H9 (cell line): ENCODE results near the gene NPAS3. TPM values are rescaled to one million over a fixed set of nuclear protein-coding genes. Genes with fewer than 3 reads are reported as not detected.

Source experiments
- DNase-seq: peaks from one replicate; pipeline ENCODE4 v3.0.0-alpha.2; 2017
- H2AFZ ChIP-seq: one replicate; pipeline ENCODE4 v1.6.1; 2013; ENCODE audit warnings: mild to moderate bottlenecking, low read length, control low read depth, moderate library complexity
- H2AK5ac ChIP-seq: 2 replicates; pipeline ENCODE4 v1.6.1; 2013; ENCODE audit warnings: low read length, control low read depth, mixed read lengths; ENCODE audit not compliant: insufficient read length
- H2BK120ac ChIP-seq: one replicate; pipeline ENCODE4 v1.6.1; 2013; ENCODE audit warnings: low read depth, mild to moderate bottlenecking, low read length, control low read depth, inconsistent platforms; ENCODE audit not compliant: poor library complexity, severe bottlenecking
- H2BK12ac ChIP-seq: 2 replicates; pipeline ENCODE4 v1.6.1; 2013; ENCODE audit warnings: low read length, control low read depth, mixed read lengths, low read depth; ENCODE audit not compliant: insufficient read length
- H2BK15ac ChIP-seq: 2 replicates; pipeline ENCODE4 v1.6.1; 2013; ENCODE audit warnings: low read depth, low read length, control low read depth
- H2BK20ac ChIP-seq: one replicate; pipeline ENCODE4 v1.6.1; 2013; ENCODE audit warnings: low read depth, mild to moderate bottlenecking, low read length, control low read depth, inconsistent platforms; ENCODE audit not compliant: poor library complexity, severe bottlenecking
- H2BK5ac ChIP-seq: 2 replicates; pipeline ENCODE4 v1.6.1; 2013; ENCODE audit warnings: low read length, control low read depth, mixed read lengths; ENCODE audit not compliant: insufficient read length
- H3K14ac ChIP-seq: 2 replicates; pipeline ENCODE4 v1.6.1; 2013; ENCODE audit warnings: low read length, control low read depth; ENCODE audit not compliant: insufficient read depth
- H3K18ac ChIP-seq: 2 replicates; pipeline ENCODE4 v1.6.1; 2013; ENCODE audit warnings: low read depth, mild to moderate bottlenecking, mixed read lengths, low read length, control low read depth; ENCODE audit not compliant: insufficient read length
- H3K23ac ChIP-seq: 2 replicates; pipeline ENCODE4 v1.6.1; 2013; ENCODE audit warnings: low read length, control low read depth, mixed read lengths, low read depth; ENCODE audit not compliant: insufficient read length
- H3K23me2 ChIP-seq: 2 replicates; pipeline ENCODE4 v1.6.1; 2013; ENCODE audit warnings: low read depth, mild to moderate bottlenecking, mixed read lengths, low read length, control low read depth; ENCODE audit not compliant: insufficient read length, poor library complexity, severe bottlenecking
- H3K27ac ChIP-seq: 2 replicates; pipeline ENCODE4 v1.5.1; 2013; ENCODE audit warnings: low read length, control low read depth, mixed read lengths, low read depth; ENCODE audit not compliant: insufficient read length
- H3K27me3 ChIP-seq: 2 replicates; pipeline ENCODE4 v1.6.1; 2013; ENCODE audit warnings: low read length, control low read depth, inconsistent platforms; ENCODE audit not compliant: insufficient read depth
- H3K4ac ChIP-seq: 2 replicates; pipeline ENCODE4 v1.6.1; 2013; ENCODE audit warnings: low read depth, mild to moderate bottlenecking, control low read depth, inconsistent platforms, low read length, moderate library complexity
- H3K4me1 ChIP-seq: 2 replicates; pipeline ENCODE4 v1.6.1; 2013; ENCODE audit warnings: low read length, control low read depth, inconsistent platforms; ENCODE audit not compliant: insufficient read depth
- H3K4me2 ChIP-seq: 2 replicates; pipeline ENCODE4 v1.6.1; 2013; ENCODE audit warnings: low read length, control low read depth, mixed read lengths; ENCODE audit not compliant: insufficient read length, insufficient read depth
- H3K56ac ChIP-seq: 2 replicates; pipeline ENCODE4 v1.6.1; 2013; ENCODE audit warnings: low read depth, mild to moderate bottlenecking, mixed read lengths, low read length, control low read depth; ENCODE audit not compliant: insufficient read length
- H3K79me1 ChIP-seq: 2 replicates; pipeline ENCODE4 v1.6.1; 2013; ENCODE audit warnings: low read depth, mild to moderate bottlenecking, moderate library complexity, low read length, control low read depth, inconsistent platforms; ENCODE audit not compliant: insufficient read depth, poor library complexity, severe bottlenecking
- H3K79me2 ChIP-seq: 2 replicates; pipeline ENCODE4 v1.6.1; 2013; ENCODE audit warnings: low read length, control low read depth, inconsistent platforms; ENCODE audit not compliant: insufficient read depth
- H3K9ac ChIP-seq: 2 replicates; pipeline ENCODE4 v1.6.1; 2013; ENCODE audit warnings: low read length, control low read depth, mixed read lengths; ENCODE audit not compliant: insufficient read length; ENCODE audit errors: extremely low read depth
- H3K9me3 ChIP-seq: one replicate; pipeline ENCODE4 v1.6.1; 2013; ENCODE audit warnings: low read depth, low read length, inconsistent platforms; ENCODE audit not compliant: control insufficient read depth
- H3T11ph ChIP-seq: one replicate; pipeline ENCODE4 v1.6.1; 2013; ENCODE audit warnings: mild to moderate bottlenecking, low read length, control low read depth, inconsistent platforms
- H4K20me1 ChIP-seq: one replicate; pipeline ENCODE4 v1.6.1; 2013; ENCODE audit not compliant: control insufficient read depth, insufficient read length, insufficient read depth
- H4K5ac ChIP-seq: 2 replicates; pipeline ENCODE4 v1.6.1; 2013; ENCODE audit warnings: low read depth, mild to moderate bottlenecking, mixed read lengths, low read length, control low read depth; ENCODE audit not compliant: insufficient read length
- H4K8ac ChIP-seq: replicated peaks from 2 replicates; pipeline ENCODE4 v1.6.1; 2013; ENCODE audit warnings: low read length, control low read depth, mixed read lengths, low read depth; ENCODE audit not compliant: insufficient read length
- H4K91ac ChIP-seq: 2 replicates; pipeline ENCODE4 v1.6.1; 2013; ENCODE audit warnings: low read depth, mild to moderate bottlenecking, moderate library complexity, mixed read lengths, low read length, control low read depth; ENCODE audit not compliant: insufficient read length
- H3K27ac Mint-ChIP-seq, 3 experiments: 2 replicates in 2 of 3; 3 replicates in 1 of 3; pipeline ENCODE4 v1.8.0; 2020 to 2021; ENCODE audit warnings: mixed read lengths in 3 of 3, mild to moderate bottlenecking in 1 of 3, moderate library complexity in 1 of 3
- H3K27me3 Mint-ChIP-seq: 2 replicates; pipeline ENCODE4 v1.8.0; 2021; ENCODE audit warnings: low read depth, mild to moderate bottlenecking, moderate library complexity, mixed read lengths
- H3K36me3 Mint-ChIP-seq, 3 experiments: 2 replicates in 2 of 3; 3 replicates in 1 of 3; pipeline ENCODE4 v1.8.0; 2020 to 2021; ENCODE audit warnings: low read depth in 3 of 3, mixed read lengths in 3 of 3; ENCODE audit not compliant: insufficient read depth in 1 of 3
- H3K4me1 Mint-ChIP-seq, 2 experiments: 2 replicates each; pipeline ENCODE4 v1.8.0; 2020; ENCODE audit warnings: mixed read lengths in 2 of 2
- H3K4me3 Mint-ChIP-seq, 2 experiments: 2 replicates in 1 of 2; 3 replicates in 1 of 2; pipeline ENCODE4 v1.8.0; 2020 to 2021; ENCODE audit warnings: mild to moderate bottlenecking in 2 of 2, mixed read lengths in 2 of 2, moderate library complexity in 1 of 2
- H3K9me3 Mint-ChIP-seq, 2 experiments: 2 replicates in 1 of 2; 3 replicates in 1 of 2; pipeline ENCODE4 v1.8.0; 2020; ENCODE audit warnings: mild to moderate bottlenecking in 2 of 2, mixed read lengths in 2 of 2, moderate library complexity in 1 of 2
- CTCF ChIP-seq: fragments of 200-600 bp; sonication (generic); conservative IDR thresholded peaks from 3 replicates; pipeline ENCODE4 v1.8.0; 2021; ENCODE audit warnings: antibody characterized with exemption, mild to moderate bottlenecking
- WGBS: extraction: QIAGEN DNeasy Blood & Tissue Kit; methylation state at CpG from one replicate; pipeline ENCODE4 v1.1.7; 2013; ENCODE audit warnings: missing lambda C conversion rate, low lambda C conversion rate, mixed read lengths; ENCODE audit not compliant: insufficient read length; ENCODE audit errors: extremely low coverage; 5-methylcytosine and 5-hydroxymethylcytosine counted together
- total RNA-seq: library from RNA; stranded (reverse); gene quantifications from 2 replicates; pipeline ENCODE4 v1.2.1, GENCODE V29; 2021

NPAS3 gene
- total RNA-seq, 1 experiment from 2014 or later: 0.17 TPM

GRCh38 chr14:33165926-33166289, 227.2 kb downstream of the NPAS3 start:
- no peaks in the 10 kb centered on the region for H3K79me1 ChIP-seq
- H4K91ac ChIP-seq: no peak overlapping the region
- H3K27ac ChIP-seq: no peak overlapping the region
- H3K4me1 ChIP-seq: peaks cover 2% of the 10 kb centered on the region; the same call in 1 of the 2 replicates
- no peak overlapping the region for H2BK15ac ChIP-seq
- no peaks in the 10 kb centered on the region for H3K9me3 Mint-ChIP-seq
- no peaks in the 10 kb centered on the region for H3K27me3 Mint-ChIP-seq
- DNase-seq: no peak
- H2BK120ac ChIP-seq: no peak overlapping the region
- no peaks in the 10 kb centered on the region for H3K79me2 ChIP-seq
- H3T11ph ChIP-seq: no peak overlapping the region
- no peaks in the 10 kb centered on the region for H3K9me3 ChIP-seq
- H3K9ac ChIP-seq: no peak overlapping the region
- no peaks in the 10 kb centered on the region for H3K27me3 ChIP-seq
- no peak overlapping the region for H2BK12ac ChIP-seq
- no peaks in the 10 kb centered on the region for H3K36me3 Mint-ChIP-seq
- no peak overlapping the region for H3K27ac Mint-ChIP-seq
- H3K4ac ChIP-seq: no peak overlapping the region
- no peak overlapping the region for H3K18ac ChIP-seq
- no peak overlapping the region for H2BK5ac ChIP-seq
- H3K56ac ChIP-seq: no peak overlapping the region
- H3K4me2 ChIP-seq: no peak overlapping the region
- H3K4me3 Mint-ChIP-seq: no peak overlapping the region
- H3K14ac ChIP-seq: no peak overlapping the region
- no peaks in the 10 kb centered on the region for H3K23me2 ChIP-seq
- H4K8ac ChIP-seq: no peak overlapping the region
- H4K5ac ChIP-seq: no peak overlapping the region
- H2BK20ac ChIP-seq: no peak overlapping the region
- H4K20me1 ChIP-seq: no peaks in the 10 kb centered on the region
- no peak overlapping the region for H2AK5ac ChIP-seq
- no peak for TF ChIP-seq CTCF
- no peaks in the 10 kb centered on the region for H3K4me1 Mint-ChIP-seq
- H3K23ac ChIP-seq: no peak overlapping the region
- whole genome bisulfite sequencing: no CpG with 5 or more reads among the region's 5 CpGs
- no peak overlapping the region for H2AFZ ChIP-seq
